Activated CD4-positive, alpha-beta T cell treated with anti-CD3 and anti-CD28 coated beads for 48 hours (primary cell): ENCODE measurements around the gene ACOT2.
"Not testable (repeated sequence)": the region's sequence is repeated elsewhere in the genome, so short reads cannot be mapped to it uniquely, and the experiment has no call there.

Source experiments
- DNase-seq: peaks from one replicate; pipeline ENCODE4 v3.0.0-alpha.2; 2020

The ACOT2 gene

DNA sequence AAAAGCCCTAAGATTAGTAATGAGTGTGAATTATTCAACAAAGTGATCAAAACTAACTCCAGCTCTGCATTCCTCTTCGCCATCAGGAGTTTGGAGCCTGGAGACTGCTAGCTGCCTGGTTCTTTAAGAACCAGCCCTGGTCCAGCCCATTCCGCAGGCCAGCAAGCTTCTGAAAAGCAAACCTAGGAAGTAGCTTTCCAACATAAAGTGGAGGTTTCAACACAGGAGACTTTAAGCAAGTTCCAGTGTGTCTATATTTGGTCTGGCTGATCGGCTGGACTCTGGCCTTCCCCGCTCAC is 178 bp upstream of the ACOT2 start:
- DNase-seq, result not testable (repeated sequence)

DNA sequence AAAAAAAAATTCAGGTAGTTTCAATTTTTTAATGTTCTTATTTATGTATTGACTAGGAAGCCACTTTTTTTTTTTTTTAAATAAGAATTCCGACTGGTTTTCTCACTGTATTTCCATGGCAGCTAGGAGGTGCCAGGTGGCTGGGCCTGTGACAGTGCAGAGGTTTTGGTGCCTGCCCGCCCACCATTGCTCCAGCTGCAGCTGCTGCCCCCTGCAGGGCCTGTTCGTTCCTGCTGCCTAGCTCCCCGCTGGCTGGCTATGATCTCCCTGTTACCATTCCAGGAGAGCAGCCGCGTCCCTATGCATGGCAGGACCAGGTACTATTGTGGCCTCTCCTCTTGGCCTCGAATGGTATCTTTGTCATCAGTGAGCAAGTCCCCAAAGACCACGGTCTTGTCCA is 1.9 kb downstream of the ACOT2 start:
- peak; percentile 80 for DNase-seq

DNA sequence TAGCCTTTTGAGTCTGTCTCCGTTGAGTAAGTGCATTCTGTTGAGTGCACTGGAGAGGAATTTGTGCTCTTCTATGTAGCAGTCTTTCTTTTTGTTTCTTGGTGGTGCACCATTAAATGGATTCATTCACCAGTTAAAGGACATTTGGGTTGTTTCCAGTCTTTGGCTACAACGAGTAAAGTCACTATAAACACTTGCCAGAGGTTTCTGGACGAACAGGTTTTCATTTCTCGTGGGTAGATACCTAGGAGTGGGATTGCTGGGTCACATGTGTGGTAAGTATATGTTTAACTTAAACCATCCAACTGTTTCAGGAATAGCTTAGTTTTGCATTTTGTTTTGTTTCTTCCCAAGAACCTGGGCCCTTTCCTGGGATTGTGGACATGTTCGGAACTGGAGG is 4.0 kb downstream of the ACOT2 start:
- DNase-seq, result not testable (repeated sequence)

DNA sequence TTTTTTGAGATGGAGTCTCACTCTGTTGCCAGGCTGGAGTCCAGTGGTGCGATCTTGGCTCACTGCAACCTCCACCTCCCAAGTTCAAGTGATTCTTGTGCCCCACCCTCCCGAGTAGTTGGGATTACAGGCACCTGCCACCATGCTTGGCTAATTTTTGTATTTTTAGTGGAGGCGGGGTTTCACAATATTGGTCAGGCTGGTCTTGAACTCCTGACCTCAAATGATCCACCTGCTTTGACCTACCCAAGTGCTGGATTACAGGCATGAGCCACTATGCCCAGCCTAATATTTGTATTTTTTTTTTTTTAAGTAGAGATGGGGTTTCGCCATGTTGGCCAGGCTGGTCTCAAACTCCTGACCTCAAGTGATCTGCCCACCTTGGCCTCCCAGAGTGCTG is 4.7 kb downstream of the ACOT2 start:
- DNase-seq, result not testable (repeated sequence)

DNA sequence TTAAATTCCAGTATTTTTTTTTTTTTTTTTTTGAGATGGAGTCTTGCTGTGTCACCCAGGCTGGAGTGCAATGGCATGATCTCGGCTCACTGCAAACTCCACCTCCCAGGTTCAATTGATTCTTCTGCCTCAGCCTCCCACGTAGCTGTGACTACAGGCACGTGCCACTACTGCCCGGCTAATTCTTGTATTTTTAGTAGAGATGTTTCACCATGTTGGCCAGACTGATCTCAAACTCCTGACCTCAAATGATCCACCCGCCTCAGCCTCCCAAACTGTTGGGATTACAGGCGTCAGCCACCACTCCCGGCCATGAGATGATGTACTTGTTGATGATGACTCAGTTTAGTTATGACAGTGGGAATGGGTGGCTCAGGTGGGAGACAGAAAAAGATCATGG is 5.2 kb downstream of the ACOT2 start:
- not testable (repeated sequence) for DNase-seq

DNA sequence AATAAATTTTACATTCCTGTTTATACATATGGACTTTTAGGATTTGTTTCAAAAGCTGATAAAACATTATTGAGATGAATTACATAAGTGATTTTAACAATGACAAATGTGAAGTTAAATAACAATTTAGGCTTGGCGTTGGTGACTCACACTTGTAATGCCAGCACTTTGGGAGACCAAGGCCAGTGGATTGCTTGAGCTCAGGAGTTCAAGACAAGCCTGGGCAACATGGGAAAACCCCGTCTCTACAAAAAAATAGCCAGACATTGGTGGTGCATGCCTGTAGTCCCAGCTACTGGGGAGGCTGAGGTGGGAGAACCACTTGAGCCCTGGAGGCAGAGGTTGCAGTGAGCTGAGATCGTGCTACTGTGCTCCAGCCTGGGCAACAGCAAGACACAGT is 7.4 kb downstream of the ACOT2 start:
- DNase-seq, result no peak

DNA sequence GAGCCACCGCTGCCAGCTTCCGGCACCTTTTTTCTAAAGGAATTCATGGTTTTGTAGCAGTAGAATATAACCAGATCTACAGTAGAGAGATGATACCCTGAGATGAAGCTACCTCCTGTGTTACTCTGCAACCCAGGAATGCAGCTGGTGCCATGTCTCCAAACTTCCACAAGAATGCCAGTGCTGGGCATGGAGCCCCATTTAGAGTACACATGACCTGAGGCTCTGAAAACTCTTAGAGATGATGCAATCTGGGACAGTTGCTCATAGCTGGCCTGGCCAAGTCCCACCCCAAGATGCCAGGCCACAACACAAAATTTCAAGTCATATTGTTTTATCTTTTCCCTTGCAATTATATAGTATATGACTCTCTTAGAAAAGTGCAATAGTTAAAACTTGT is 8.2 kb downstream of the ACOT2 start:
- DNase-seq, result not testable (repeated sequence)

DNA sequence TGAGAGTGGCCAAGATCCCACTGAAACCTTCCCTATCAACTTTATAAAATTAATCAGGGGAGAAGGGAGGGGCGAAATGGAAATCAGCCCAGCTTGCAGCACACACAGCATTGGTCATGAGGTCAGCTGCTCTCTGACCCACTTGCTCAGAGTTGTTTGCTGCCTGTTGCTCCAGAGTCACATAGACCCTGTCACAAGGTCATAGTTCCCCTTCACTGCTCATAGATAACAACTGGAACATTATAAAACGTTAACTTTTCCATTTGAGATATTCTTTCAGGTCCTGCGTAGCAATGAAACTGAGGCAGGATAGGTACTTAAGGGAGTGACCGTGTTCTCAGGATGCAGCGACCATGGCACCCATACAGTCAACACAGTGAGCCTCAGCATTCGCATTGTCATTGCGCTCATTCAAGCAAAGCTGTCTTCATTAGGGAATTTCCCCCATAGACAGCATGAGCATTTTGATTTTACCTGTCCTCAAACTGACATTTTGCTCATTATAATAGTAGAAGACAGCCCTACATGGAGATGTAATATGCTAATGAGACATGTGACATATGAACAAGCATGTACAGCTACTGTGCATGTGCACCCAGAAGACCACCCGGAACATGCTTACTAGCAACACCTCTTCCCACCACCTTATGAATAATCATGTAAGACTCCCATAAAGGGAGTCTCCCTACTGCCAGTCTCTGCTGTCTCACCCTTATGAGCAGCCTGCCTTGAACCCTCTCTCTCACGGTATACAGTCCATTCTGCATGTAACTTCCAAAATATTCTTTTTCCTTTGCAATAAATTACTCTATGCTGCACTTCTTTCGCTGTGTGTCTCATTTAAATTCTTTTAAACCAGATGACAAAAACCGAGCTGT is 13.3 kb downstream of the ACOT2 start:
- DNase-seq, result not testable (repeated sequence)

DNA sequence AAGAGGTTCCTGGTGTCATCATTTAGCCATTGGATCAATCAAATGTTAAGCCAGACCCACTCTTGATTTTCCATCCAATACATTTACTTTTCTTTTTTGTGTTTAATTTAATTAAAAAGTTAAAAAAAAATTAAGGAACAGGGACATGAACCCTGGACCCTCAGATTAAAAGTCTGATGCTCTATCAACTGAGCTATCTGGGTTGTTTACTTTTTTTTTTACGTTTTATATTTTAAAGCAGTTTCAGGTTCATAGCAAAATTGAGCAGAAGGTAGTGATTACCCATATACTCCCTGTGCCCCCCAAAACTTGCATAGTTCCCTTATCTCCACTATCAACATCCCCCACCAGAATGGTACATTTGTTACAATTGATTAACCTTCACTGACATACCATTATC is 19.7 kb downstream of the ACOT2 start:
- DNase-seq, result no peak

DNA sequence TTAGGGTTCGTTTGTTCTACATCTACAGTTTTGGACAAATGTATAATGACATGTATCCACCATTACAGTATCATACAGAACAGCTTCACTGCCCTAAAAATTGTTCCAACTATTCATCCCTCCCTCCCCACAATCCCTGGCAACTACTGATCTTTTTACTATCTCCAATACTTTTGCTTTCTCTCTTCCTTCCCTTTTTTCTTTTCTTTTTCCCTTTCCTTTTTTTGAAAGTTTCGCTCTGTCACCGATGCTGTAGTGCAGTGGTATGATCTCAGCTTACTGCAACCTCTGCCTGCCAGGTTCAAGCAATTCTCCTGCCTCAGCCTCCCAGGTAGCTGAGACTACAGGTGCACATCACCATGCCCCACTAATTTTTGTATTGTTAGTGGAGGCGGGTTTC is 20.1 kb downstream of the ACOT2 start:
- no peak for DNase-seq

DNA sequence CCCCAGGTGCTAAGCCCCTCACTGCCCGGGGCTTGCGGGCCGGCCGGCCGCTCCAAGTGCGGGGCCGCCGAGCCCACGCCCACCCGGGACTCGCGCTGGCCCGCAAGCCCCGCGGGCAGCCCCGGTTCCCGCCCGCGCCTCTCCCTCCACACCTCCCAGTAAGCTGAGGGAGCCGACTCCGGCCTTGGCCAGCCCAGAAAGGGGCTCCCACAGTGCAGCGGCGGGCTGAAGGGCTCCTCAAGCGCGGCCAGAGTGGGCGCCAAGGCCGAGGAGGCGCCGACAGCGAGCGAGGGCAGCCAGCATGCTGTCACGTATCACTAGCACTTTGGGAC is 21.6 kb downstream of the ACOT2 start:
- DNase-seq, result not testable (repeated sequence)

DNA sequence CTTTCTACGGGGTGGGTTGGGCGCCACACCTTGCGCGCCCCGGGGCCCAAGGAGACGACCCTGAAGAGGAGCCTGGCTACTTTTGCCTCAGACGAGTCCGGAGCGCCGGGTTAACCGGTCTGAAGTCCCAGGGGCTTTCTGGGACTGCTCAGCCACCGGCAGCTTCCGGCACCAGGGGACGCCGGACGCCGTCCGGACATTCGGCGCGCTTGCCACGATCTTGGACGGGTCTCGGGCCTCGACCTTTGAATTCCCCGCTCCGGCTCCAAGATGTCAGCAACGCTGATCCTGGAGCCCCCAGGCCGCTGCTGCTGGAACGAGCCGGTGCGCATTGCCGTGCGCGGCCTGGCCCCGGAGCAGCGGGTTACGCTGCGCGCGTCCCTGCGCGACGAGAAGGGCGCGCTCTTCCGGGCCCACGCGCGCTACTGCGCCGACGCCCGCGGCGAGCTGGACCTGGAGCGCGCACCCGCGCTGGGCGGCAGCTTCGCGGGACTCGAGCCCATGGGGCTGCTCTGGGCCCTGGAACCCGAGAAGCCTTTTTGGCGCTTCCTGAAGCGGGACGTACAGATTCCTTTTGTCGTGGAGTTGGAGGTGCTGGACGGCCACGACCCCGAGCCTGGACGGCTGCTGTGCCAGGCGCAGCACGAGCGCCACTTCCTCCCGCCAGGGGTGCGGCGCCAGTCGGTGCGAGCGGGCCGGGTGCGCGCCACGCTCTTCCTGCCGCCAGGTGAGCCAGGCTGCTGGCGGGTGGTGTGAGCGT is 22.9 kb downstream of the ACOT2 start, which contains the start of gene ACOT4:
Gene ACOT4 (plus strand): TSS at position 184 of the 760 bp plus-strand sequence. CDS start 87 bp downstream, at position 271.
- DNase-seq, result peak; percentile 57

DNA sequence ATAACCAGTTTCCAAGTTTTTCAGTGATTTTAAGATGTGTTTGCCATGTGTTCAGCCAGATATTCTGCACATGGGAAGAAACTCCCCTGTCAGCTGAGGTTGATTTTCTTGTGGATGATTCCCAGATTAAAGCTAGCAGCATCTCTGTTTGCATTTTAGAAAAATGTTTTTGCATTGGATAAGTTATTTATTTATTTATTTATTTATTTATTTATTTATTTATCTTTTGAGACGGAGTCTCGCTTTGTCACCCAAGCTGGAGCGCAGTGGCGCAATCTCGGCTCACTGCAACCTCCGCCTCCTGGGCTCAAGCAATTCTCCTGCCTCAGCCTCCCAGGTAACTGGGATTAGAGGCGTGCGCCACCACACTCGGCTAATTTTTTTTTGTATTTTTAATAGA is 25.5 kb downstream of the ACOT2 start:
- no peak for DNase-seq

DNA sequence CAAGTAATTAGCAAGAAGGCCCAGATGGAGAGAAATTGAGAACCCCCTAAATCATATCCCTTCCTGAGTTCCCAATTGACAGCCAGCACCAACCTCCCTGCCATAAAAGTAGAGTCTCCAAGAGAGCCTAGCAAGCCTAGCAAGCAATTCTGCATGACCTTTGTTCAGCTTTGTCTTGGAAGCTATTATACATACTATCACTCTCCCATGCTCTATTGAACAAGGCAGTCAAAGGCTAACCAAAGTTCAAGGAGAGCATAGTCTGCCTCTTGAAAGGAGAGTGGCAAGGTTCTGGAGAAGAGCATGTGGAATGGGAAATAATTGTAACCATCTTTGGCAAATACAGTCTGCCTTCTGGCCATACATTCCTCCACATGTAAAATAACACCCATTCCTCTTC is 30.5 kb downstream of the ACOT2 start:
- DNase-seq, result no peak

DNA sequence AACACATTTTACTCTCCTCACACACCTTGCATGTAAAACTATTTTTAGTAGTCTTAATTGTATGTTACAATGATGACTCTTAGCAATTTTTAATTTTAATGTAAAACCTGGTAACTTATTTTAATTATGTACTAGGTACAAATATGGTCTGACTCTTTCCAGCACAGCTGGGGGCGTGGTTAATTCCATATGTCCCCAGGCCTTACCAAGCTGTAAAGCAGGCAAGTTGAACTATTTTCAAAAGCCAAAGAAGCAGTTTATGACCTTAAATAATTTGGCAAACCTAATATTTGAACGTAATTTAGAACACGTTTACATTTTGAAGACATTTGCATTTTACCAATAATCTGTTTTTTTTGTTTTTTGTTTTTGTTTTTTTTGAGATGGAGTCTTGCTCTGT is 34.0 kb downstream of the ACOT2 start:
- no peak for DNase-seq

DNA sequence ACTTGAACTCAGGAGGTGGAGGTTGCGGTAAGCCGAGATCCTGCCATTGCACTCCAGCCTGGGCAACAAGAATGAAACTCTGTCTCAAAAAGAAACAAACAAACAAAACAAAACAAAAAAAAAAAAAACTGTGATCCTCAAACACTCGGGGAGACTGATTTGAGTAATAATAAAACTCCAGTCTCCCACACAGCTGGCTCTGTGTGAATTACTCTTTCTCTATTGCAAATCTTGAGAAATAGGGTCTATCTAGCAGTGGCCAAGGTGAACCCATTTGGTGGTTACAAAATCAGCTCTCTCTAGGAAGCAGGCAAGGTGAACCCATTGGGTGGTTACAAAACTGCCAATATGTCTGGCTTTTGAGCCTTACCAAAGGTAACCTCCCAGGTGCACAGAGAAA is 37.3 kb downstream of the ACOT2 start:
- no peak for DNase-seq

DNA sequence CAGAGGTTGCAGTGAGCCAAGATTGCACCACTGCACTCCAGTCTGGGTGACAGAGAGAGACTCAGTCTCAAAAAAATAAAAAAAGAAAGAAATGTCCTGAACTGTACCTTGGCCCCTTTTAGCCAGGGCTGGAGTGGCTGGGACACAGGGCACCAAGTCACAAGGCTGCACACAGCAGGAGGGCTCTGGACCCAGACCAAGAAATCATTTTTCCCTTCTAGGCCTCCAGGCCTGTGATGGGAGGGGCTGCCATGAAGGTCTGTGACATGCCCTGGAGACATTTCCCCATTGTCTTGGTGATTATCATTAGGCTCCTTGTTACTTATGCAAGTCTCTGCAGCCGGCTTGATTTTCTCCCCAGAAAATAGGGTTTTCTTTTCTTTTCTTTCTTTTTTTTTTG is 38.2 kb downstream of the ACOT2 start:
- DNase-seq, result no peak

DNA sequence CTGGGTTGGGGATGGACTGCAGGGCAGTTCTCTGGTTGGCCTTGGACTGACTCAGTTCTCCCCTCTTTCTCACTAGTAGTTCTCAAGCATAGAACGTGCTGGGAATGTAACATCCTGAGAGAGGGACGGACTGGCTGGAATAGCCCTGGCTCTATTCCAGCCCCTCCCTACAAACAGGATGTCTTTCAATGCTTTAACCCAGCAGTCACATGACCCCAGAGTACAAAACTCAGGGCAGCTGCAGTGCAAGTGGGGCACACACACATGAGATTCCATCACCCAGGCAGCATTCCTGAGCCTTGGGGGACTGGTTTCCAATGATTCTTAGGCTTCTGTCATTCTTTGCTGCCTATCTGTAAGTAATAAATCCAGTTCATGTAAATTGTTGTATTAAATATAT is 41.7 kb downstream of the ACOT2 start:
- no peak for DNase-seq

DNA sequence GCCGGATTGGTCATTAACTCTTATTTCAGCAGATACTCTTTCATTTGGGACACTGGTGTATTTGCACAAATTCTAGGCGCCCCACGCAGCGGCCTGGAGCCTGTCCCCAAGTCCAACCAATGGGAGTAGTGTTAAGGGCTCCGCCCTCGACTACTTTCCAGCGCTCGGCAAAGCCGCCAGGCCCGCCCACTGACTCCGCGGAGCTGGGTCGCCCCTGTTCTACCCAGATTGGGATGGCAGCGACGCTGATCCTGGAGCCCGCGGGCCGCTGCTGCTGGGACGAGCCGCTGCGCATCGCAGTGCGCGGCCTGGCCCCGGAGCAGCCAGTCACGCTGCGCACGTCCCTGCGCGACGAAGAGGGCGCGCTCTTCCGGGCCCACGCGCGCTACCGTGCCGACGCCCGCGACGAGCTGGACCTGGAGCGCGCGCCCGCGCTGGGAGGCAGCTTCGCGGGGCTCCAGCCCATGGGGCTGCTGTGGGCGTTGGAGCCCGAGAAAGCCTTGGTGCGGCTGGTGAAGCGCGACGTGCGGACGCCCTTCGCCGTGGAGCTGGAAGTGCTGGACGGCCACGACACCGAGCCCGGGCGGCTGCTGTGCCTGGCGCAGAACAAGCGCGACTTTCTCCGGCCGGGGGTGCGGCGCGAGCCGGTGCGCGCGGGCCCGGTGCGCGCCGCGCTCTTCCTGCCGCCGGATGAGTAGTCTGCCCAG is 43.5 kb downstream of the ACOT2 start, which contains the start of gene ACOT6:
Gene ACOT6 (plus strand): TSS at position 179 of the 707 bp plus-strand sequence. CDS start 55 bp downstream, at position 234.
- DNase-seq, result peak; percentile 80

DNA sequence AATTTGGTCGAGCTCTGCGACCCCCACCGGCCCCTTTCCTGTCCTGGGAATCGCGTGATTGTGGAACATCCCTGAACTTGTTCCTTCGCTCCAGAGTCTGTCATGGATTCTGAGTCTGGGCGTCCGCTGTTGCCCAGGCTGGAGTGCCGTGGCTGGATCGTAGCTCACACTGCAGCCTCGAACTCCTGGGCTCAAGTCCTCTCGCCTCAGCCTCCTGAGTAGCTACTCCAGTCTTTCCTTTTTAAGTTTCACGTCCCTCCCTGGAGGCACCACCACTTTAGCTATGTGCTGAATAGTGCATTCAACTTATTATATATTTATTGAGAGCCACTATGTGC is 44.0 kb downstream of the ACOT2 start:
- DNase-seq, result no peak

DNA sequence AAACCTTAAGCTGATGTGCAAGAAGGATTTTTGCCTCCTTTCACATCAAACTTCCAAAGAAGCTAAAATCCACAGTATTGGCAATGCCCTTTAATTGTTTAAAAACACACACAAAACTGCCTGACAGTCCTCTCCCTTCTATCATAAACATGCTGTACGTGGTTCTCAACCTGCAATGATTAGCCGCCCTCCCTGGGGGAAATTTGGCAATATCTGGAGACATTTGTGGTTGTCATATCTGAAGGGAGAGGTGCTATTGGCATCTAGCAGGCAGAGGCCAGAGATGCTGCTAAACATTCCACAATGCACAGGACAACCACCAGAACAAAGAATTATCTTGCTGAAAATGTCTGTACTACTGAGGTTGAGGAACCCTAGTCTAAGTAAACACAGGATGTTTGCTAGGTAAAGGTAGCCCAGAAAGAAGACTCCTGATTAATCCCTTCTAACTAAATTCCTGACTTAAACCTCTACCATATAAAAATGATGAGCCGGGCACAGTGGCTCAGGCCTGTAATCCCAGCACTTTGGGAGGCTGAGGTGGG is 44.5 kb downstream of the ACOT2 start:
- no peak for DNase-seq

DNA sequence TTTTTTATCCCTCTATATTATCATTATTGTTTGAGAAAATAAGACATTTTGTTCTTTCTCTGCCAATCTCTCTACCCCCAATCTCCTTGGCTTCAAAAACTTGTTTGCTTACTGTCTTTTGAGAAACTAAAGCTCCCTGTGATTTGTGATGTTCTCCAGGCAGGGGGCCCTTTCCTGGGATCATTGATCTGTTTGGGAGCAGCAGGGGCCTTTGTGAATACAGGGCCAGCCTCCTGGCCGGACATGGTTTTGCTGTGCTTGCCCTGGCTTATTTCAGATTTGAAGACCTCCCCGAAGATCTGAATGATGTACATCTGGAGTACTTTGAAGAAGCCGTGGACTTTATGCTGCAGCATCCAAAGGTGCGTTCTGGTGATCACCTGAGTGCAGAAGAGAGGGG is 47.8 kb downstream of the ACOT2 start:
- DNase-seq, result no peak

DNA sequence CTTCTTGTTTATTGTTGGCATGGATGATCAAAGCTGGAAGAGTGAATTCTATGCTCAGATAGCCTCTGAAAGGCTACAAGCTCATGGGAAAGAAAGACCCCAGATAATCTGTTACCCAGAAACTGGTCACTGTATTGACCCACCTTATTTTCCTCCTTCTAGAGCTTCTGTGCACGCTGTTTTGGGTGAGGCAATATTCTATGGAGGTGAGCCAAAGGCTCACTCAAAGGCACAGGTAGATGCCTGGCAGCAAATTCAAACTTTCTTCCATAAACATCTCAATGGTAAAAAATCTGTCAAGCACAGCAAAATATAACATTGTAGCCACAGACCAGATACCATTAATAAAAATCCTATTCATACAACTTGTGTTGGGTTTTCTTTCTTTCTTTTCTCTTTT is 50.5 kb downstream of the ACOT2 start:
- DNase-seq, result no peak

DNA sequence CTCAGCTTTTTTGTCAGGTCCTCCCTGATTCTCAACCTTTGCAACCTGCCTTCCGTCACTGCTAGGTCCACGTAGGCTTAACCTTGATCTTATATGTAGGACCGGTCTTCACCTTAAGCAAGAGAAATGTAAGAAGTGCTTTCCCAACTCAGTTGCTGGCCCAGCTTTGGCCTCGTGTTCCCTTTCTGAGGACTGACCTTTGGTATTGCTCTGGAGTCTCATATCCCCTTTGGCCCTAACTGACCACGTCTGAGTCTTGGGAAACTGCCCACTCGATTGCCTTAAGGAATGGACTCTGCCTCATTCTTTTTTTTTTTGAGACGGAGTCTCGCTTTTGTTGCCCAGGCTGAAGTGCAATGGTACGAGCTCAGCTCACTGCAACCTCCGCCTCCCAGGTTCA is 51.3 kb downstream of the ACOT2 start:
- no peak for DNase-seq
